Measurements from ENCODE around the gene PLPP7. TPM values are rescaled to one million over a fixed set of nuclear protein-coding genes. Genes with fewer than 3 reads are reported as not detected.

The PLPP7 gene
- polyA plus RNA-seq, 1 donor from 2014 or later = 0.87 TPM

Other genes with a start within 250 kb of the PLPP7 start
- 3.4 TPM in 2 replicates for gene AIF1L, start 193.2 kb upstream of the PLPP7 start, polyA plus RNA-seq
- 10.5 and 15.0 TPM in 2 replicates for gene NUP214, start 164.1 kb upstream of the PLPP7 start, polyA plus RNA-seq
- 0.47 and 0.62 TPM in 2 replicates for gene FAM78A, start 13.2 kb upstream of the PLPP7 start, polyA plus RNA-seq
- gene PRRC2B, start 104.4 kb downstream of the PLPP7 start, polyA plus RNA-seq = 89.5 and 108 TPM in 2 replicates
- gene POMT1, start 213.2 kb downstream of the PLPP7 start, polyA plus RNA-seq = 131 and 155 TPM in 2 replicates
- gene UCK1, start 241.5 kb downstream of the PLPP7 start, polyA plus RNA-seq = 45.9 and 48.2 TPM in 2 replicates